ENCODE results near the gene A2ML1.
"Not testable (repeated sequence)": the region's sequence is repeated elsewhere in the genome, so short reads cannot be mapped to it uniquely, and the experiment has no call there.

A2ML1 gene

GRCh38 chr12:8909752-8910151 is 87.3 kb downstream of the A2ML1 start:
- no peak for DNase-seq

GRCh38 chr12:8911606-8912268 is 89.3 kb downstream of the A2ML1 start:
- no peak for DNase-seq

DNA sequence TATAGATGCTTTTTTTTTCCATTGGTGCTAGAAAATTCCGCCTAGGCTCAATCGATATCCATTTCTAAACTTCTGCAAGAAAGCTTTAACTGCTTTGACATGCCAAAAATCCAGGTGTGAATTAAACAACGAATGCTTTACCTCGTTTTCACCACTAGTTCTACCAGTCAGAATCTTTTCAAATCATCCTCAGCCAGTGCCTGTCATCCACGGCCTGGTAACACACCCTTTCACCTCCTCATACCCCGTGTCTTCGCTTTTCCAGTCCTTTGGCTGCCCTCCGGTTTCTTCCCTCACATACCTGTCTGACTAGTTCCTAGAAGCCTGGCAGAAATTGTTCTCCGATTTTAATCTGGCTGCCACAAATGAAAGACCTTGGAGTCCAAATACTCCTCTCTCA is 90.5 kb downstream of the A2ML1 start:
- no peak for DNase-seq

DNA sequence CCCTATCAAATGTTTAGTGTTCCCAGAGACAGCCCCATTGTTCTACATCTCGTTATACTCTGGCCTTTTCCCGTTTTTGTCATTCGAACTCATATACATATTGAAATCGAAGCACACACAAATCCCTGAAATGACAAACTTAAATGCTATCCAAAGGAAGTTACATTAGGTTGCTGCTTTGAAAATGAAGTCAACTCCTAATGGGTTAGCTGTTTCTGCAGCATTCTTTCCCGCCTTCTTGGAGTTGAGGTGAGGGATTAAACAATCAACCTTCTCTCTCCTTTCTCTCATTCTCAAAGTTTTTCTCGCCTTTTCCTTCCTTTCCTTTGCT is 91.2 kb downstream of the A2ML1 start:
- no peak for DNase-seq

- DNase-seq: peak; percentile 79
Observed at GRCh38 chr12:8914033-8914715, 91.8 kb downstream of the A2ML1 start, which contains the start of gene PHC1. PHC1 (plus strand) TSS chr12:8914509; CDS start chr12:8917678, 3,169 bp downstream.

DNA sequence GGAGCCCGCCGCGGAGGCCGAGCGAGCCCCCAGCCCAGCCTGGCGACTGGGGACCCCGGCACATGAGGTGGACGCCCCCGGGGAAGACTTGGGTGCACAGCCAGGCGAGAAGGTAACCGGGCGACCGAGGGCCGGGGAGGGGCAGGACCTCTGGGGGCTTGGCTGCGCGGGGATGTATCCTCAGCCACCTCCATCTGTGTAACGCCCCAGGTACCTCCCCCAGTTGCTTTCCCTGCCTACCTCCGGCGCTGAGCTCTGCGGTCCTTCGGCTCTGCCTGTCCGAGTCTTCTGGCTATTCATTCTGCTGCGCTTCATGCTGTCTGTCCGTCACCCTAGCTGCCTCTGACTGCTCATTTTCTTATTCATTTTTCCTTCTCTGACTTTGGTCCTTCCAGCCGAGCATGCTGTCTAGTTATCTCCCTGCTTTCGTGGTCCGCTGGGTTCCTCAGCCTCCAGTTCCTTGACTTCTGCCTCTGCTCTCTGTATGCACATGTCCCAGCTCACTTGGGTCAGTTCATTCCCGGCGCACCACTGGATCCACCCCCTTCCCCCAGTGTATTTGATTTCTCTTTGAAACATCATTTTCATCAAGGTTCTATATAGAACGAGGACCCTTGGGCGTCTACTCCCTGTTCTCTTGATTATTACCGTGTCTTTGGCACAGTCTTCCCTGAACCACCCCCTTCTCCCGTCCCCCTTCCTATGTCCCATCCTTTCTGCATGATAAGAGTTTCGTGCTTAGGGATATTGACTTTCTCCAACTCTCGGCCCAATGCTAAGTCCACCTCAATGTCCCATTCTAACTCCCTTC is 92.5 kb downstream of the A2ML1 start:
- DNase-seq: peak; percentile 51

DNA sequence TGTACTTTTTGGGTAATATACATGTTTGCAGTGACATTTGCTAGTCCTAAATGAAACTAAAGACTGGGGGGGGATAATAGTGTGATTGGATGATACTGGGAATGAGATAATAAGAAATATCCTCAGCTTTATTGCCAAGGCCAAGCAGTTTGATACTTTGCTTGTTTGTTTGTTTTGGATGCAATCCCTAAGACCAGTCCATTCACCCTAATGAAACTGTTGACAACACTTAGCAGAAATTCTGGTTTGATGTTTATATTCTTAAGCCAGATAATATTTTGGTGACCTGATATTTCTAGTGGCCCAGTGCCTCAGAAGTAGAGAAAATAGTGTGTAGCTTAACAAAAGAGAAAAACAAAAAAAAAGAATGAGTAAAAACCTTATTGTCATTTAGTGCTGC is 93.7 kb downstream of the A2ML1 start:
- DNase-seq: no peak

- DNase-seq: no peak
Observed at GRCh38 chr12:8917031-8917430, 94.6 kb downstream of the A2ML1 start.

DNA sequence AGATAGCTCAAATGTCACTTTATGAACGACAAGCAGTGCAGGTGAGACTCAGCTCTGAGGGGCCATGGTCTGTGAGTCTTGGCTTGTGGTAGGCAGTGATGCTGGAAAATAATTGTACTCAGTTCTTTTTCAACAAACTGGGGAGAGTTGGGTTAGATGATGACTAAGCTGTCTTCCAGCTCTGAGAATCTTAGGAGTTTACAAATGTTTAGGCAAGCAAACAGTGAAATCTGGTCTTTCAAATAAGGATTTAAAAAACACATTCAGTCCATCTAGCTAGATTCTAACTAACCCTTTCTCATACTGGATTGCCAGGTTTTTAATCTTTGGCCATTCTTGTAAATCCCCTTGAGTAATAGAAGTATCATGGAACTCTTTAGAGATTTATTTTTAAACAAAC is 95.3 kb downstream of the A2ML1 start:
- no peak for DNase-seq

DNA sequence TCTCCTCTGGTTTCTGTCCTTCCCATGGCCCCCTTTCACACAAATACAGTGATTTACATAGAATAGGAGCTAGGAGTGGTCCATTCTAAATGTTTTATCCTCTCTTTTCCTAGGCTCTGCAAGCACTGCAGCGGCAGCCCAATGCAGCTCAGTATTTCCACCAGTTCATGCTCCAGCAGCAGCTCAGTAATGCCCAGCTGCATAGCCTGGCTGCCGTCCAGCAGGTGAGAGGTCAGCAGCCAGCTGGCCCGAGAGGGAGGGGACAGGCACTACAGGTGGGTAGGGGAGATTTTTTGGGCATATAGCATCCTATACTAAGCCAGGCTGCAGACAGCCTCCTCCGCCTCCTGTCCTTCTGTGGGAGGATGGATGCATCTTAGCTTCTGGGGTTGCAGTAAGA is 97.2 kb downstream of the A2ML1 start:
- DNase-seq: not testable (repeated sequence)

GRCh38 chr12:8922544-8922943 is 100.1 kb downstream of the A2ML1 start:
- no peak for DNase-seq

Data from effector CD4-positive, alpha-beta T cell (primary cell).